ENCODE measurements around the gene FER.

Gene FER

GRCh38 chr5:108801776-108802175 is 54.1 kb downstream of the FER start:
- no peak overlapping the region for H3K27ac ChIP-seq
- no peak for TF ChIP-seq CTCF (IDR thresholded peaks at IDR 0.05)
- no peaks in the 10 kb centered on the region for H3K36me3 ChIP-seq

GRCh38 chr5:108810717-108811116 is 63.0 kb downstream of the FER start:
- no peaks in the 10 kb centered on the region for H3K36me3 ChIP-seq

More at GRCh38 chr5:108801776-108802175, 54.1 kb downstream of the FER start:
- Histone ChIP-seq H3K4me1 (ENCODE audit: control insufficient read depth in 1 of 2, insufficient read depth in 1 of 2, low read depth in 1 of 2, low read length in 1 of 2) (no peaks in the 10 kb centered on the region), H3K27me3 (no peaks in the 10 kb centered on the region), H3K9me3 (no peaks in the 10 kb centered on the region), H3K4me3 (ENCODE audit: low read depth in 1 of 2, low read length in 1 of 2) (no peak overlapping the region)

DNA sequence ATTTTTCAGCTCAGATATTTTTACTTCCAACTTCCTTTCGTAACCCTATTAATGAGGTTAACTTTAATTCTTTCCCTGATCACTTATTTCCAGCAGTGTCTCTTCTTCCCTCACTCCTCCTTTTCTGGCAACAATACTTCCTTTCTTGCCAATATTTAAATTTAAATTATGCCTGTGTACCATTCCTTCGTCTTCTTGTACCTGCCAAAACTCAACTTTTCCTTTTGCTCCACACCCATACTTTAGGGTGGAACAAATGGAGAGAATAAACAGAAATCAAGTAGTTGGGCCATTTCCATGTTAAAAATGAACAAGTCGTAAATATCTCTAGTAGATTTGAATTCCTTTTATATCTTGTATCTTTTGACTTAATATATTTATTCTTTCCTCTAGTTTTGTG is 66.0 kb downstream of the FER start:
- TF ChIP-seq CTCF (IDR thresholded peaks at IDR 0.05) = no peak
- H3K27me3 ChIP-seq = no peaks in the 10 kb centered on the region
- H3K36me3 ChIP-seq = no peaks in the 10 kb centered on the region
- H3K4me1 ChIP-seq (ENCODE audit: control insufficient read depth in 1 of 2, insufficient read depth in 1 of 2, low read depth in 1 of 2, low read length in 1 of 2) = peaks cover 0 to 3% of the 10 kb centered on the region in 2 experiments
- H3K9me3 ChIP-seq = peaks cover 3% of the 10 kb centered on the region
- no peak overlapping the region for H3K4me3 ChIP-seq (ENCODE audit: low read depth in 1 of 2, low read length in 1 of 2)
- no peak overlapping the region for H3K27ac ChIP-seq

More at GRCh38 chr5:108810717-108811116, 63.0 kb downstream of the FER start:
- Histone ChIP-seq H3K9me3 (peaks cover 3% of the 10 kb centered on the region), H3K4me1 (ENCODE audit: control insufficient read depth in 1 of 2, insufficient read depth in 1 of 2, low read depth in 1 of 2, low read length in 1 of 2) (peaks cover 0 to 3% of the 10 kb centered on the region in 2 experiments), H3K27ac (no peak overlapping the region), H3K27me3 (no peaks in the 10 kb centered on the region), H3K4me3 (ENCODE audit: low read depth in 1 of 2, low read length in 1 of 2) (no peak overlapping the region)
- no peak for TF ChIP-seq CTCF (IDR thresholded peaks at IDR 0.05)

GRCh38 chr5:108814551-108814950 is 66.9 kb downstream of the FER start:
- TF ChIP-seq CTCF (IDR thresholded peaks at IDR 0.05) = no peak
- peaks cover 0 to 3% of the 10 kb centered on the region in 2 experiments for H3K4me1 ChIP-seq (ENCODE audit: control insufficient read depth in 1 of 2, insufficient read depth in 1 of 2, low read depth in 1 of 2, low read length in 1 of 2)
- H3K27ac ChIP-seq = no peak overlapping the region
- no peaks in the 10 kb centered on the region for H3K27me3 ChIP-seq
- no peak overlapping the region for H3K4me3 ChIP-seq (ENCODE audit: low read depth in 1 of 2, low read length in 1 of 2)
- peaks cover 3% of the 10 kb centered on the region for H3K9me3 ChIP-seq
- H3K36me3 ChIP-seq = no peaks in the 10 kb centered on the region

- no peak for TF ChIP-seq CTCF (IDR thresholded peaks at IDR 0.05)
- no peaks in the 10 kb centered on the region for H3K27me3 ChIP-seq
- no peaks in the 10 kb centered on the region for H3K9me3 ChIP-seq
- H3K36me3 ChIP-seq = no peaks in the 10 kb centered on the region
- no peak overlapping the region for H3K27ac ChIP-seq
- H3K4me3 ChIP-seq (ENCODE audit: low read depth in 1 of 2, low read length in 1 of 2) = no peak overlapping the region
- peaks cover 0 to 3% of the 10 kb centered on the region in 2 experiments for H3K4me1 ChIP-seq (ENCODE audit: control insufficient read depth in 1 of 2, insufficient read depth in 1 of 2, low read depth in 1 of 2, low read length in 1 of 2)
Measured at GRCh38 chr5:108818613-108819272, 71.0 kb downstream of the FER start.
